HG03575 (cell line): ENCODE measurements around the gene PLCXD3.

Experiments
- ATAC-seq: cut with Tn5 transposase; IDR thresholded peaks from one replicate; pipeline ENCODE4 v1.9.1; 2021; ENCODE audit not compliant: unreplicated experiment, insufficient number of reproducible peaks, low FRiP score; ENCODE audit errors: extremely low read depth

PLCXD3 gene

GRCh38 chr5:41264019-41264418 is 246.4 kb downstream of the PLCXD3 start:
- ATAC-seq = no peak

DNA sequence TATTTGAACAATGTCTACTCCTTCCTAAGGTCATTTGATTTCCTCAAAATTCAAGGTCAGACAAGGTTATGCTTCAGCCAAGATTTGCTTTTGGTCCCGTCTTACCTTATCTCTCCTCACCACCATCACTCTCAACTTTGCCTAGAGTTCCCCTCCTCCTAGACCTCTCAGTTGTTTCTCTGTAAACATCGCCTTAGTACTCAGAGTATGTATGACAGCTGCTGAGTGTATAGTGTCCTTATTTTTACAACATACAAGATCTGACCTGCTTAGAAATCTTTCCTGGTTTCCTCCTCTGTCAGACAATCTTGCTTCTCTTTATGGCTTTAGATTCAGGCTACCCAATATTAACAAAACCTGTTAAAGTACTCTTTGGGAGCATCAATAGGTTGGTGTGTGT is 247.1 kb downstream of the PLCXD3 start:
- ATAC-seq = no peak
